Measurements from ENCODE around the gene TAPBPL. TPM values are rescaled to one million over a fixed set of nuclear protein-coding genes. Genes with fewer than 3 reads are reported as not detected.

The TAPBPL gene
- total and polyA plus RNA-seq, 8 donors: 7.8 to 25.5 (median 15.7) TPM

DNA sequence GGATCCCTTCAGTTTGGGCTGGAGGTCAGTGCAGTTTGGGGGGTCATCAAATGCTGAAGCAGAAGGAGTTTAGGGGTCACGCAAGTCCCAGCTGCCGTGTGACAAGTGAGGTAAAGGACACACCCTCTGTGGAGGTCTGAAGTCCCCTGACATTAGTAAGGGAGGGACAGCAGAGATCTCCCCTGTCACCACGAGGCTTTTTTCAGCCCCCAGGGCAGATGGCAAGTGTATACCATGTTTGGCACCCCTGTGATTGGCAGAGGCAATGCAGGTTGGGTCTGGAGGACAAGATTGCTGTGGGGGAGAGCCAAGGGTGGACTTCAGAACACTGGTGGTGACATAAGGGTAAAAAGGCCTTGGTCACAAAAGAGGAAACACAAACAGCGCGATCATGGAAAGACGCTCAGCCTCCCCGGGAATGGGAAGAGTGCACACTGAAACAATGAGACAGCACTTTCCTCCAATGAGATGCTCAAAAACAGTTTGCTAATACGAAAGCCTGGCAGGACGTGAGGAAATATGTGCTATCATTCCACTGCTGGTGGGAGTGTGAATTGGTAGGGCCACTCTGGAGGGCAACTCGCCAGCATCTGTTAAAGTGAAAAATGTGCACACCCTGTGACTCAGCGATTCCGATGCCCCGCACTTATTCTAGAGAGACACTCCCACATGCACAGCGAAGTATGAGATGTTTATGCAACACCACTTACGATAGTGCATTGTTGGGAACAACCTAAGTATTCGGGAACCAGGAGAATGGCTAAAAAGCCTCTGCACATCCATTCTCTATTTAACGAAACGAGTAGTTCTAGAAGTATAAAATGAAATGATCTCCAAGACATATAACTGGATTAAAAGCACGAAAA is 21.5 kb upstream of the TAPBPL start:
- TF ChIP-seq, protein P1, sequence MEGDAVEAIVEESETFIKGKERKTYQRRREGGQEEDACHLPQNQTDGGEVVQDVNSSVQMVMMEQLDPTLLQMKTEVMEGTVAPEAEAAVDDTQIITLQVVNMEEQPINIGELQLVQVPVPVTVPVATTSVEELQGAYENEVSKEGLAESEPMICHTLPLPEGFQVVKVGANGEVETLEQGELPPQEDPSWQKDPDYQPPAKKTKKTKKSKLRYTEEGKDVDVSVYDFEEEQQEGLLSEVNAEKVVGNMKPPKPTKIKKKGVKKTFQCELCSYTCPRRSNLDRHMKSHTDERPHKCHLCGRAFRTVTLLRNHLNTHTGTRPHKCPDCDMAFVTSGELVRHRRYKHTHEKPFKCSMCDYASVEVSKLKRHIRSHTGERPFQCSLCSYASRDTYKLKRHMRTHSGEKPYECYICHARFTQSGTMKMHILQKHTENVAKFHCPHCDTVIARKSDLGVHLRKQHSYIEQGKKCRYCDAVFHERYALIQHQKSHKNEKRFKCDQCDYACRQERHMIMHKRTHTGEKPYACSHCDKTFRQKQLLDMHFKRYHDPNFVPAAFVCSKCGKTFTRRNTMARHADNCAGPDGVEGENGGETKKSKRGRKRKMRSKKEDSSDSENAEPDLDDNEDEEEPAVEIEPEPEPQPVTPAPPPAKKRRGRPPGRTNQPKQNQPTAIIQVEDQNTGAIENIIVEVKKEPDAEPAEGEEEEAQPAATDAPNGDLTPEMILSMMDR (IDR thresholded peaks at IDR 0.05): no peak
- 32 to 43% methylated on average over 19 of the region's 19 CpGs for WGBS, 2 donors
- H3K27ac ChIP-seq: peak overlapping the region in 1 of 4 donors; percentile 33
- intact Hi-C loops (cut with DNase I): no loop called here
- H3K4me3 ChIP-seq: peak overlapping the region in 1 of 4 donors; percentile 17
- no peaks in the 10 kb centered on the region for H3K36me3 ChIP-seq
- FAIRE-seq: no peak
- peak in 5 of 6 donors; percentile 40 to 63 (median 54) for DNase-seq
- peak; percentile 58 to 89 (median 81) for ATAC-seq
- H3K27me3 ChIP-seq: no peaks in the 10 kb centered on the region
- no peaks in the 10 kb centered on the region for H3K4me1 ChIP-seq
- no peaks in the 10 kb centered on the region for H3K9me3 ChIP-seq

DNA sequence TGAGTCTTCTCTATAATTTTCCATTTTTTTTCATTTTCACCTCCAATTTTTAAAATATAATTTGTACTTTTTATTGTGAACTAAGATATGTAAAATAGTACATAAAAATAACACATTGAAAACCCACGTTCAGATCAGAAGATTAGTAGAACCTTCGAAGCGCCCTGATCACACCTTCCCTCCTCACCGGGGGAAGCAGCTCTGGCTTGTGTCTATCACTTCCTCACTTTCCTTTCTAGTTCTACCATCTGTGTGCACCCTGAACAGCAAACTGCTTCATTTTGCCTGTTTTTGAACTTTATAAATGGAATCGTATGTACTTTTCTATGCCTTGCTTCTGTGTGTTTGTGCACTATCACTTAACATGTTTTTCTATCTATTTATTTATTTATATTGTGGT is 18.9 kb upstream of the TAPBPL start:
- 79 to 86% methylated on average over 5 of the region's 5 CpGs for WGBS, 2 donors
- Histone ChIP-seq H3K36me3 (no peaks in the 10 kb centered on the region), H3K9me3 (no peaks in the 10 kb centered on the region), H3K4me1 (no peaks in the 10 kb centered on the region), H3K4me3 (no peak overlapping the region), H3K27ac (no peak overlapping the region), H3K27me3 (no peaks in the 10 kb centered on the region)
- intact Hi-C loops (cut with DNase I): no loop called here
- DNase-seq (no peak), ATAC-seq (no peak), FAIRE-seq (no peak)
- TF ChIP-seq, protein P1 (IDR thresholded peaks at IDR 0.05): no peak

DNA sequence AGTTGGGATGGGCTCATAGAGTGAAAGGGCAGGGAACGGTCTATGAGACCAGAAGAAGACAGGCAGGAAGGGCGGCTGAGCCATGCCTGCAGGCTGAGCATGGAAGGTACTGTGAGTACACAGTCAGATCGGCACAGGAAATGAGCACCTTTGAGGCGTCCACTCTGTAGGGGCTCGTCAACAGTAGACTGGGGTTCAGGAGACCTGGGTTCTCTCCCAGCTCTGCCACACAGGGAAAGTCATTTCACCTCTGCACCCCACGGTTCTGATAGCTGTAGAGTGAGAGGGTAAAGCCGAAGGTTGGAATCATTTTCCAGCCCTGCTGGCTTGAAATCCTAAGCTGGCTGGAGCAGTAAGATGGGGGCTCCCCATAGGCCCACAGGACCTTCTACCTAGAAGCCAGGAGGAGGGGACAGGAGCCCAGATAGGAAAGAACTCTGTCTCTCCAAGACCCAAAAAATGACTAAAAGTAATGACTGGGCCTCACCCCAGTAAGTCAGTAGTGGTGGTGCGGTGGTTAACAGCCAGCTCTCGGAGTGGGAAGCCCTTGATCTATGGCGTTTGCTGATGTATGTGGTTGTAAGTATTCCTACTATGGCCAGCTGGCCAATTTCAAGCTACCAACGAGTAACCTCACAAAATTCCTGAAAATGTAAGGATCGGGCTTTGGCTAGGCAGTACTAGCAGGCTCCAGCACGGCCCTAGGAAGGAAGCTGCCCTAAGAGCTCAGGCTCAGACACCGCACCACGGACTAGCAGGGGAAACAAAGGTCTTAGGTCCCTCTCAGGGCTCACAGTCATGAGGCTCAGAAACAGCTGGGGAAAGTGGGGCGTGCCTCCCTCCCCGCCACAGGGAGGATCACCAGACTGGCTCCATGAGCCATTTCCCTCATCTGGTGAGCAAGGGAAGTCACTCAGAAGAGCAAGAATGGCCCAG is 17.4 kb upstream of the TAPBPL start:
- Histone ChIP-seq H3K9me3 (no peaks in the 10 kb centered on the region), H3K27me3 (no peaks in the 10 kb centered on the region), H3K4me1 (no peaks in the 10 kb centered on the region), H3K27ac (no peak overlapping the region), H3K36me3 (no peaks in the 10 kb centered on the region), H3K4me3 (no peak overlapping the region)
- TF ChIP-seq, protein P1 (IDR thresholded peaks at IDR 0.05): no peak
- WGBS, 2 donors: 71 to 80% methylated on average over 17 of the region's 17 CpGs
- peak in 1 of 6 donors; percentile 20 for DNase-seq
- intact Hi-C loops (cut with DNase I): no loop called here
- no peak for FAIRE-seq
- no peak for ATAC-seq

DNA sequence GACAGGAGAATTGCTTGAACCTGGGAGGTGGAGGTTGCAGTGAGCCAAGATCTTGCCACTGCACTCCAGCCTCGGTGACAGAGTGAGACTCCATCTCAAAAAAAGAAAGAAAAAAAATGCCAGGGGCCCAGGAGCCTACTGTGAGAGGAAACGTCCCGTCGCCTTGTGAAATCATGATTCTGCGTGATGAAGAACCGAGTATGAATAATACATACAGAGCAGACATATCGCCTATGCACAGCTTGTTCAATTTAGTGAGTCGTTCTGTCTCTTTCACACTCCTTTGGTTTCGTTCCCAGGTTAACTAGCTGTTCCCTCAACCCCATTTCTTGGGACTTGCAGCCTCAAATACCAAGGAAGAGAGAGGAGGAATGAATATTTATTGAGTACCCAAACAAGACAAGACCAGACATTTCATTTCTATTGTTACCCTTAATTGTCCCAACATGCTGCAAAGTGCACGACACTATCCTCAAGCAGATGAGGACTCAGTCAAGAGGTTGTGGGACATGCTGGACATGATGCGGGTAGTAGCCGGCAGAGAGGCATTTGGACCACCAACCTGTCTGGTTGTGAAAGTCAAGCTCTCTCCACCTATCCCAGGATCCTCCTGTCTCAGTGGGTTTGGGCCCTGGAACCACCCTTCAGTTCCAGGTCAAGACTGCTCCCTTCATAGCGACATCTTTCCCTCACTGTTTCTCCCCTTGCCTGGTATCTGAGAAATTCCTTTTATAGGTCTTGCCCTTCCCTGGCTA is 15.7 kb upstream of the TAPBPL start:
- no peak for FAIRE-seq
- intact Hi-C loops (cut with DNase I): no loop called here
- 84% methylated on average over 13 of the region's 13 CpGs for WGBS, 2 donors

More for the DNA sequence above, 15.7 kb upstream of the TAPBPL start:
- TF ChIP-seq, protein P1 (IDR thresholded peaks at IDR 0.05): no peak
- H3K27me3 ChIP-seq: no peaks in the 10 kb centered on the region
- H3K9me3 ChIP-seq: no peaks in the 10 kb centered on the region
- ATAC-seq (no peak), DNase-seq (peak in 1 of 6 donors; percentile 15)
- H3K27ac ChIP-seq: no peak overlapping the region
- H3K4me1 ChIP-seq: no peaks in the 10 kb centered on the region
- H3K36me3 ChIP-seq: no peaks in the 10 kb centered on the region
- H3K4me3 ChIP-seq: no peak overlapping the region
